Endometrium (tissue), 2 donors: ENCODE measurements around the gene RDH13.
"Not testable (repeated sequence)": the region's sequence is repeated elsewhere in the genome, so short reads cannot be mapped to it uniquely, and the experiment has no call there.

ENCODE experiments used
- FAIRE-seq: peaks from 2 replicates; lab custom pipeline; 2012; peaks lifted over from hg19 to GRCh38; lab: Jason Lieb, UNC
- donor health status: control.
- donor health status: control.

RDH13 gene

DNA sequence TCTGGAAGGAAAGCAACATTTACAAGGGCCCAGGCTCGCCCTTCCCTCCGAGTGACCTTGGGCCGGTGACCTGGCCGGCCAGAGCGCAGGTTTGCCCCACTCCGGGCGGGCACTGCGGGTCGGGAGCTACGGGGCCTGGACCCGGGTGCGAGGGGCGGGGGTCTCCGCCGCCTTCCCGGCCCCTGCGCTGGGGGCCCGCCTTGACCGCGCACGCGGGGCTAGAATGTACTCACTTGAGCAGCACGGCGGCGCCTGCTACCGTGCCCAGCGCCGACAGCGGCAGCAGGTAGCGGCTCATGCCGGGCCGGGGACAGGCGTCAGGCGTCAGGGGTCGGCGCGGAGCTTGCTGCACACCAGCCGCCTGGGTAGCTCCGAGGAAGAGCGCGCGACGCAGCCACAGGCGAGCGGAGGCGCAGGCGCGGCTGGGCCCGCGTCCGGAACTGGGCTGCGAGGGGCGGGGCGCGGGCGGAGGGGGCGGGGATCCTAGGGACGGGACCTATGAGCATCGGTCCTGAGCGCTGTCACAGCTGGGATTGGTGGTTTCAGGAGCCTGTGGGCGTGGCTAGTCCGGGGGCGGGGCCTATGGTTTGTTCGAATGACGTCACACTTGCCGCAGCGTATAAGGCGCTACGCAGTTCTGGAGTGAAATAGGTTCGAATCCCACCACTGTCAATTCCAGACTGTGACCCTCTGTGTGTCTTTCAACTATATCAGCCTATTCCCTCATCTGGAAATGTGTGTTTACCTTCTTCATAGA lies at the start of gene RDH13:
TSS of gene RDH13 (minus strand) at position 414 of the 757 bp plus-strand sequence. CDS start at position 298, 116 bp downstream.
- no peak for FAIRE-seq

GRCh38 chr19:55112246-55112776 lies 49.4 kb upstream of the RDH13 start:
- no peak for FAIRE-seq

GRCh38 chr19:55111238-55111831 lies 48.4 kb upstream of the RDH13 start:
- no peak for FAIRE-seq

DNA sequence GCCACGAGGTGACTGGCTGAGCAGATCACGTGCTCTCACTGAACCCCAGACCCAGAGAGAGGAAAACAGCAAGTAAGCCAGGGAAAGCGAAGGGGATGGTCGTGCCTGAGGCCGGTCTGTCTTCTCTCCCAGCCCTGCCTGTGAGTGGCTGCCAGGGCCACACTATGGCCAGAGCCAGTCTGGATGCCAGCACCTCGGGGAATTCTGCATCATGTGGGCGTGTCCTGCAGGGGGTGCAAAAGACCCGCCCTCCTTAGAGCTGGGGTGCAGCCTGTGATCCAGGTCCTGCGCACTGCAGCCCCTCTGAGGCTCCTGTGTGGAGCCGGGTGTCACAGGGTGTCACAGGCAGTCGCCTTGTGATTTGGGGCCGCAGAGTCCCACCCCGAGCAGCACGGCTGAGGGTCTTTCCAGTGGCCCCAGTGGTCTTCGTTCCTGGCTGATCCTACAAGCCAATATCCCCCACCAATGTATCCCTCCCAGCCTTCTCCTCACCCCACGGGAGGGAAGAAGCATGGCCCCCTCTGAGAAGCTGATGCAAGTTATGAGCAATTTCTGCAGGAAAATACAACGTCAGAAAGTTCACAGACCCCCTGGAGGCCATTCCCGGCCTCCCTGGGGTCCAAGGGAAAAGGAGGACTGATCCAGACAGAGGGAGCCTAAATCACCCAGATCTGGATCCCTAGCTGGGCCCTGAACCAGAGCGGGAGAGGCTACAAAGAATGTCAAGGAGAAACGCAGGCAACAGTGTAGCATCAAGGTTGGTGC lies 46.8 kb upstream of the RDH13 start:
- FAIRE-seq = no peak

GRCh38 chr19:55107252-55107651 lies 44.3 kb upstream of the RDH13 start:
- not testable (repeated sequence) for FAIRE-seq

DNA sequence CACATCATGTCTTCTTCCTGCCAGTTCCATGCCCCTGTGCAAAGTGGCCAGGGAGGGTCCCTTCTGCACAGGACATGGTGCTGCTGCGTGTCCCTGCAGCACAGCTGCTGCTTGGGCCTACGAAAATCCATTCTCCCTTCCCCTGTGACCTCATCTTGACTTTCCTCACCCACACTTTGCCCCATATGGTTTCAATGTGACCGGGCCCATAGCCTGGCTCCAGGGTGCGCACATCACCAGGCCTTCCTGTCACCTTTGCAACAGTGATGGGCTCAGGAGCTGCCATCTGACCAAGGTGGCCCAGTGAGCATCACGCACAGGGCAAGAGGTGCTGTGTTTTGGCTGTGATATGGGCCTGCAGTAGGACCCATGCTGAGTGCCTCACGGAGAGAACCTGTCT lies 43.6 kb upstream of the RDH13 start:
- FAIRE-seq = no peak

DNA sequence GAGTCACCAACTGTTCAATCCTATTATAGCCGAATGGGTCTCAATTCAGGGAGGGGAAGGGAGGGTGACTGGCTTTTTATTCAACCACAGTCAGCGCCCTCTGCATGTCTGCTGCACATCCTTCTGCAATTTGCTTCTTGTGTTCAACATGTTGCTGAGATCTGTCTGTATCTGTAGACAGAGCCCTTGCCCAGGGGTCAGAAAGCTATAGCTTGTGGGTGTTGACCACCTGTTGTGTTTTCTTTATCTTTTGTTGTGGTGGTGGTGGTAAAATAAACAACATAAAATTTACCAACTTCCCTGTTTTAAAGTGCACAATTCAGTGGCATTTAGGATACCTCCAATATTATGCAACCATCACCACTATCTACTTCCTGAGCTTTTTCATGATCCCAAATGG lies 42.3 kb upstream of the RDH13 start:
- FAIRE-seq = no peak

- no peak for FAIRE-seq
Measured at GRCh38 chr19:55103190-55103589, 40.2 kb upstream of the RDH13 start.

DNA sequence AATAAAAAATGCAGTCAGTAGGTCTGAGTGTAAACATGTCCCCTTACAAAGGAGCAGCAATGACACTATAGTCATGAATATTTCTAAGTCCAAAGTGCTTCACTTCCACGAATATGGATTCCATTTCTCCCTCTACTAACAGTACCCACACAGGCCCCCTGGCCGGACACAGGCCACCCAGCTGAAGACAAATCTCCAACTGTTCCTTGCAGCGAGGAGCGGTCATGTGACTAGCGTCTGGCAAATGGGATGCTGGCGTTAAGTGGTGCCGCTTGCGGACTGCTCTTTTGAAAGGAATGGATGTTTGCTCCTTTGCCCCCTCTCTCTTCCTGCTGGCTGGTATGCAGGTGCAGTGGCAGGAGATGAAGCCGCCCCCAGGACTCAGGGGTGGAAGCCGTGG lies 38.3 kb upstream of the RDH13 start:
- no peak for FAIRE-seq

DNA sequence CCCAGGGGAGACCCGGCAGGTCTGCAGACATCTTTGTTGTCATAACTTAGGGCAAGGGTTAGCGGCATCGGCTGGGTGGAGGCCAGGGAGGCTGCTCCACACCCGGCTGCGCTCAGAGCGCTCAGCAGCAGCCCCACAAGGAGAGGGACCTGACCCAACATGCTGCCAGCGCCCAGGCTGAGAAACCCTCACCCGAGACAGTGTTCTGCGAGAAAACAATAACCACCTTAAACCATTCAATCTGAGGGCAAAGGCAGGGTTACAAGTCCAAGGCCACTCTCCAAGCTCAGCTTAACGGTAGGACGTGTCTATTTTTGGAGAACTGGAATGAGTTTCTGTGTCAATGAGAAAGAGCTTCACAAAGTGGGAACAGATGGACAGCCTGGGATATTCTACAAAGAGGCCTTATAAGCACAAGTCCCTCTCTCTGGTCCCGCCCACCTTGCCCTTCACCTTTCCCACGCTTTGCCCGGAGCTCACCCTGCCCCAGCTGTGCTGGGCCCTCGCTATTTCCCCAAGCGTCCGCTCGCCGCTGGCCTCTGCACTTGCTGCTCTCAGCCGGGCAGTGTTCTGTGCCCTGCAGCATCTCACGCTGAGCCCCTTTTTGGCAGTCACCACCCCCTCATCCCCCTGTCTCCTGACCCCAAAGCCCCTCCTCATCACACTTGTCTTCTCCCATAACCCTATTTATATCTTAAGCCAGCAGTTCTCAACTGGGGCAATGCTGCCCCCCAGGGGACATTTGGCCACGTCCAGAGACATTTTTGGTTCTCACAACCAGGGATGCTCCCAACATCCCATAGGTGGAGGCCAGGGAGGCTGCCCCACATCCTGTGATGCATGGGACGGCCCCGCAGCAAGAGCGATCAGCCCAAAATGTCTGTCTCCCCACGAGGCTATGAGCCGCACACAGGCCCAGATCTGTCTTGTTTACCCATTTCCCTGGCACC lies 36.9 kb upstream of the RDH13 start:
- FAIRE-seq = no peak

DNA sequence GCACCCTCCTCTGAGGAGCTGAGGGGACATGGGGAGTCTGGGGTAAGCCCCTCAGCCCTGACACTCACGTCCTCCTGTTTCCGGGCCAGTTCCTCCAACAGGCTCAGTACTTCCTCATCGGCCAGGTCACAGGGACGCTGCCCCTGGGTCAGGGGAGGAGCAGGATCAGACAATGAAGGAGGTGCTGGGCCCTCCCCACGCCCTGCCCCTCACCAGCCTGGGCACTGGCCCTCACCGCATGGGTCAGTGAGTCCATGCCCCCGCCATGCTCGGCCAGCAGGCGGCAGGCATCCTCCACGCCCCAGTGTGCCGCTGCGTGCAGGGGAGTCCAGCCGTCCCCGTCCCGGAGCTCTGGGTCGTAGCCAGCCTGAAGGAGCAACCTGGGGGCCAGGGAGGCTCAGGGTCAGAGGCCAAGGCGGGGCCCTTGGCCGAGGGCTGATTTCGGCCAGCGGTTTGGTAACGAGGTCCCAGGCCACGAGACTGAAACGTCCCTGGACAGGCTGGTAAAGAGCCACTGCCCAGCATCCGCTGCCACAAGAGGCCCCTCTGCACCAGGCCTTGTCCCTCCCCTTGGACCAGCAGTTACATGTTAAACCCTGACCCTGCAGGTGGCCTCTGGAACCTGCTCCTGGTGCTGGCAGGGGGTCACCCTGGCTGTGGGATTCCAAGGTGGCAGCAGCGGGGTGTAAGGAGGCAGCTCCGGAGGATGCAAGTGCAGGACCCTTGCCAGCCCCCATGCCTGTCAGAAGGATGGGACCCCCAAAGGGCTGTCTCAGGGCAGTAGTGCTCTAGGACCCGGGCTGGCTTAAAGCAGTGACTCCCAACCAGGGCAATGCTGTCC lies 36.0 kb upstream of the RDH13 start:
- no peak for FAIRE-seq

DNA sequence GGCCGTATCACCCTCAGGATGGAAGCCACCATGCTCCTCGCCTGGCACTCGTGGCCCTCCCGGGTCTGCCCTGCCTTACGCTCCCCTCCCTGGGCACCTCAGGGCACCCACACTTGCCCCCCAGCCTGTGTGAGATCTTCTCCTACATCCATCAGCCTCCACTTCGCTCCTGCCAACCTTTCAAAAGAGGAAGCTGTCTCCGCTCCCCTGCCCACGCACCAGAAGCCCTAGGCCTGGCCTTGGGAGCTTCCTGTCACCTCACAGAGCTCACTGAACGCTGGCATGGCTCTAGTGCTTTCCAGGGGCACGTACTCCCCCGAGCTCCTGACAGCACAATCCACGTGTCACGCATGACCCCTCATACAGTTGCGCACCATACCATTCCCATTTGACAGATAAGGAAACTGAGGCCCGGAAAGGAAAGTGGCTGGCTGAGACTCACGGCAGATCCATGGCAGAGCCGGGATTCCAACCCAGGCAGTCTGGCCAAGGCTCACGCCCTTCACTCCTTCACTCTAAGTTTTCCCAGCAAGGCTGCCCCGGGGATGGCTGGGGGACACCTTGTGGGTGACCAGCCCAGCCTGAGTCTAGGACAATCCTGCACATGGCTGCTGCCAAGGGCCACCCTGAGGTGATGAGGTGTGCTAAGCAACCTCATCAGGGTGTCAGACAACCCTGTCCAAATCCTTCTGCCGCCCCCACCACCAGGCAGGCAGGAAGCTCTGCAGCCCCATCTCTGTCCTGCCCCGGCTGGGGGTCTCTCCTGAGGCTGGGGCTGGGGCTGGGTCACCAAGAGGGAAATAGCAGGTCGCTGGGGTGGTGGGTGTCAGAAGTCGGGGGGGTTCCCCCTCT lies 35.1 kb upstream of the RDH13 start:
- no peak for FAIRE-seq

GRCh38 chr19:55096061-55096701 lies 33.2 kb upstream of the RDH13 start:
- FAIRE-seq = no peak

DNA sequence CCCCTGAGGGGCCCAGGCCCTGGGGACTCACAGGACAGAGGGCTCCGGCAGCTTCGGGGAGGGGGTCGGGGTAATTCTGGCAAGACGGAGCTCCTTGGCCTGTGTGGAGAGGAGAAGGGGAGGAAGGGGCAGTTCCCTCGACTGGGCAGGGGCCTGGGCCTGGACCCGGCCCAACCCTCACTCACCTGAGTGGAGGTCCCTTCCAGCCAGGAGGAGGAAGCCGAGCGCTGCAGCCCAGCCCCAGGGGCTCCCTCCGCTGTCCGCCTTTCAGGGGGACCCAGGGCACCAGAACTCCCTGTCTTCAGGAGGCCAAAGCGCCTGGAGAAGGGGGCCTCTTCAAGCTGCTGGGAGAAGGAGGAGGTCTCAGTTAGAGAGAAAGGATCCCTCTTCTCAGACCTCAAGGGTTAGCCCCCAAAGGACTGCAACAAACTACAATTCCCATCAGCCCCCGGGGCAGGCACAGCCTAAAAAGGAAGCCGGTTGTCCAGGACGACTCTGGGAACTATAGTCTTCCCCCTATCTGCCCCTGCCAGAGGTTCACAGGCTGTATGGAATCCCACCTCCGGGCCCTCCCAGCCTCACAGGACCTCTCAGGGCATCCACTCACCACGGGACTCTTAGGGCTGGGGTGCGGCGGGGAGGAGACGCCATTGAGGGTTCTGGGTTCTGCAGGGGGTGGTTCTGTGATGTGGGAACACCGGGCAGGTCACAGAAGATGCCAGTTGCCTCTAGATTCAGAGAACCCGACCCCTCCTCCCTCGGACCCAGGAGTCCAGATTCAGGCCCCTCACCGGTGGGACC lies 32.5 kb upstream of the RDH13 start:
- no peak for FAIRE-seq

- no peak for FAIRE-seq
Measured at GRCh38 chr19:55094456-55095259, 31.7 kb upstream of the RDH13 start.

GRCh38 chr19:55092423-55093318 lies 29.7 kb upstream of the RDH13 start:
- no peak for FAIRE-seq

DNA sequence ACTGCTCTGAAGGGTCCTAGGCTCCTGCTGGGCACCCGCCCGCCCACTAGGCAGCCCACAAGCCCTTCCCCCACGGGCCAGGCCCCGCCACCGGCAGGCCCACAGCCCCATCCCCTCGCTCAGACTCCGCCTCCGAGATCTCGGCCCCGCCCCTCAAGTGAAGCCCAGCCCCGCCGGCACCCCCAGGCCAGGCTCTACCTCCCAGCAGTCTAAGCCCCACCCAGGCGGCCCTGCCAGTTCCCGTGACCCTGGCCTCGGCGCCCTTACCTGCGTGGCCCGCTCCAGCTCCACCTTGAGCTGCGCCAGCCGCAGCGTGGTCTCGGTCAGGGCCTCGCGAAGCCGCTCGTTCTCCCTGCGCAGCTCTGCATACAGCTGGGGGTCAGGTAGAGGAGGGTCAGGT lies 29.0 kb upstream of the RDH13 start:
- FAIRE-seq = no peak
